AG04449 (cell line): Measurements from ENCODE around the gene OVOL1.

Experiments used
- CTCF ChIA-PET: fragments of 350-600 bp; formaldehyde crosslinking; extraction: SDS; loops from one replicate; lab custom pipeline; 2021; ENCODE audit warnings: antibody characterized with exemption; lab: Yijun Ruan, JAX
- POLR2A ChIA-PET: fragments of 400-600, 350-600 bp; formaldehyde crosslinking; extraction: SDS; loops from one replicate; lab custom pipeline; 2020; ENCODE audit warnings: antibody characterized with exemption, inconsistent platforms; lab: Yijun Ruan, JAX
- DNase-seq: peaks from one replicate; pipeline ENCODE4 v3.0.0-alpha.2; 2010; ENCODE audit warnings: low read depth, low spot score
- H3K4me3 ChIP-seq: 2 replicates; pipeline ENCODE4 v1.5.1; 2011; ENCODE audit warnings: low read depth, mild to moderate bottlenecking, control low read depth, low read length
- CTCF ChIP-seq: IDR thresholded peaks from one replicate; pipeline ENCODE4 v1.5.1; 2011; ENCODE audit warnings: mild to moderate bottlenecking, moderate library complexity, low read length, control low read depth, inconsistent platforms; ENCODE audit not compliant: insufficient read depth; ENCODE audit errors: missing control alignments

OVOL1 gene

GRCh38 chr11:65809496-65809895, 22.6 kb downstream of the OVOL1 start:
- ChIA-PET CTCF (interaction anchor here (4.2 kb wide), 1 partner anchor 9 kb away, joined by 47 read pairs; no protein-coding TSS in a partner anchor), POLR2A (no interaction called here)
- H3K4me3 ChIP-seq, result no peak overlapping the region

GRCh38 chr11:65810046-65810868, 23.4 kb downstream of the OVOL1 start:
- DNase-seq, result no peak
- no peak overlapping the region for H3K4me3 ChIP-seq
- CTCF ChIA-PET, result interaction anchor here (0.6 to 4.2 kb wide), 3 partner anchors 8 to 25 kb away, joined by 3 to 47 read pairs (median 4); no protein-coding TSS in a partner anchor

More at GRCh38 chr11:65809496-65809895, 22.6 kb downstream of the OVOL1 start:
- DNase-seq, result no peak
- TF ChIP-seq CTCF, result no peak

GRCh38 chr11:65811764-65812475, 25.1 kb downstream of the OVOL1 start:
- no peak for DNase-seq
- no peak overlapping the region for H3K4me3 ChIP-seq
- CTCF ChIA-PET, result interaction anchor here (1.0 to 2.3 kb wide), 5 partner anchors 11 to 107 kb away, joined by 3 to 9 read pairs (median 4); partner anchors contain the start of gene KAT5
- POLR2A ChIA-PET, result no interaction called here
- no peak for TF ChIP-seq CTCF

More at GRCh38 chr11:65810046-65810868, 23.4 kb downstream of the OVOL1 start:
- no peak for TF ChIP-seq CTCF
- POLR2A ChIA-PET, result no interaction called here

- no peak overlapping the region for H3K4me3 ChIP-seq
- no peak for DNase-seq
- ChIA-PET CTCF (interaction anchor here (1.5 to 9.3 kb wide), 3 partner anchors 34 to 110 kb away, joined by 4 to 170 read pairs (median 69); partner anchors contain the start of genes AP5B1 and KAT5), POLR2A (no interaction called here)
- no peak for TF ChIP-seq CTCF
Measured at GRCh38 chr11:65814131-65814985, 27.5 kb downstream of the OVOL1 start.

- CTCF ChIA-PET, result interaction anchor here (0.9 to 9.3 kb wide), 7 partner anchors 13 to 111 kb away, joined by 3 to 170 read pairs (median 25); partner anchors contain the start of genes AP5B1, KAT5 and SNX32
- POLR2A ChIA-PET, result no interaction called here
- TF ChIP-seq CTCF, result no peak
- no peak for DNase-seq
- H3K4me3 ChIP-seq, result no peak overlapping the region
Measured at GRCh38 chr11:65814986-65815565, 28.2 kb downstream of the OVOL1 start.
